ENCODE results near the gene PHACTR1. TPM values are rescaled to one million over a fixed set of nuclear protein-coding genes. Genes with fewer than 3 reads are reported as not detected.

PHACTR1 gene
- total and polyA plus RNA-seq, 2 of the 4 experiments (the other 2 are of a cell fraction) = not detected

DNA sequence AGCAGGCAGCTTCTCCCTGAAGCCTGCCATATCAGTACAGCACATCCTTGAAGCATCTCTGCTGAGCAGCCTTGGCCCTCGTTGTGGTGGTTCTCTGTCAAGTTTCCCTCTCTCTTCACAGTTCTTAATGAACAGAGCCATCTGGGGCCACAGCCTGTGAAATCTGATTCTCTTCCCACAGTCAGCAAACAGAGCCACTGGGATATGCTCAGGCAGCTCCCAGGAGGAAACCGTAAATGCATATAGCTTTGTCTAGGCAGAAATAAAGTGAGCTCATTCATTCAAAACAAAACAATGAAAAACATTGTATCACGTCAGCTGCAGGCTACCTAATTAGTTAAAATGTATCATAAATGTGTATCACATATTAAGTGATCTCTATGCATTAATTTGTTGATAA lies 531.5 kb downstream of the PHACTR1 start:
- Histone ChIP-seq H4K5ac (ENCODE audit: low read depth, low read length) (peak overlapping the region; percentile 1; the same call in 1 of the 2 replicates), H3K9me1 (ENCODE audit: insufficient read depth, low read length) (no peaks in the 10 kb centered on the region), H3K4me3 (ENCODE audit: insufficient read depth, low read depth, low read length) (no peak overlapping the region), H2AFZ (replicated peaks; ENCODE audit: low read length, poor library complexity) (peak overlapping the region; percentile 18), H3K9ac (ENCODE audit: low read depth, low read length) (no peak overlapping the region), H2AK9ac (replicated peaks; ENCODE audit: low read depth, low read length, poor library complexity) (no peak overlapping the region), H3K56ac (ENCODE audit: extremely low read depth, insufficient read depth, low read length) (no peak overlapping the region), H3K4ac (ENCODE audit: low read depth, low read length) (peak overlapping the region; percentile 12; the same call in 1 of the 2 replicates), H3K14ac (replicated peaks; ENCODE audit: low read depth, low read length) (no peak overlapping the region), H3K9me3 (ENCODE audit: control insufficient read depth, insufficient read depth, low read length) (no peaks in the 10 kb centered on the region), H2AK5ac (ENCODE audit: low read depth, low read length) (no peak overlapping the region), H3K18ac (ENCODE audit: low read depth, low read length) (peak overlapping the region; percentile 29; the same call in 1 of the 2 replicates), H3K23ac (ENCODE audit: low read depth, low read length) (no peak overlapping the region), H2BK5ac (ENCODE audit: low read depth, low read length, poor library complexity, severe bottlenecking) (peak overlapping the region; percentile 67), H3K27ac (ENCODE audit: insufficient read depth, low read length) (no peak overlapping the region), H2BK120ac (ENCODE audit: low read depth, low read length) (peak overlapping the region; percentile 25; the same call in 1 of the 2 replicates), H3K4me1 (ENCODE audit: control insufficient read depth, insufficient read depth, low read length) (peaks cover 5% of the 10 kb centered on the region; the same call in 1 of the 2 replicates), H3K27me3 (ENCODE audit: control insufficient read depth, insufficient read depth, low read length) (no peaks in the 10 kb centered on the region), H2BK15ac (ENCODE audit: low read depth, low read length) (no peak overlapping the region; the same call in 2 of the 3 replicates), H4K8ac (ENCODE audit: low read depth in 2 of 2, low read length in 2 of 2) (no peak overlapping the region), H4K91ac (ENCODE audit: insufficient read depth, low read depth, low read length) (no peak overlapping the region), H3K4me2 (ENCODE audit: low read depth, low read length) (no peak overlapping the region), H3K36me3 (ENCODE audit: control insufficient read depth, insufficient read depth, low read length) (no peaks in the 10 kb centered on the region), H3K79me1 (ENCODE audit: low read depth in 1 of 2, low read length in 2 of 2) (no peaks in the 10 kb centered on the region), H4K20me1 (ENCODE audit: insufficient read depth, low read length) (no peaks in the 10 kb centered on the region), H2BK20ac (ENCODE audit: low read depth, low read length) (no peak overlapping the region)
- TF ChIP-seq CEBPB (IDR thresholded peaks at IDR 0.05; ENCODE audit: low read depth, low read length) (no peak), FOS (IDR thresholded peaks at IDR 0.05; ENCODE audit: low read depth, low read length) (no peak), RCOR1 (IDR thresholded peaks at IDR 0.05; ENCODE audit: insufficient replicate concordance, low read length) (no peak), MAFK (IDR thresholded peaks at IDR 0.05; ENCODE audit: low read depth, low read length) (no peak), SMC3 (IDR thresholded peaks at IDR 0.05; ENCODE audit: low read depth, low read length) (no peak), MAZ (IDR thresholded peaks at IDR 0.05; ENCODE audit: borderline replicate concordance, low read depth, low read length) (no peak), NFE2L2 (IDR thresholded peaks at IDR 0.05; ENCODE audit: low read depth, low read length) (no peak), RAD21 (IDR thresholded peaks at IDR 0.05; ENCODE audit: low read length) (no peak), MXI1 (IDR thresholded peaks at IDR 0.05; ENCODE audit: borderline replicate concordance, low read depth, low read length) (no peak), POLR2A (IDR thresholded peaks at IDR 0.05; ENCODE audit: low read depth, low read length) (no peak), CHD1 (IDR thresholded peaks at IDR 0.05; ENCODE audit: low read depth, low read length) (no peak)
- TF ChIP-seq, protein P1, sequence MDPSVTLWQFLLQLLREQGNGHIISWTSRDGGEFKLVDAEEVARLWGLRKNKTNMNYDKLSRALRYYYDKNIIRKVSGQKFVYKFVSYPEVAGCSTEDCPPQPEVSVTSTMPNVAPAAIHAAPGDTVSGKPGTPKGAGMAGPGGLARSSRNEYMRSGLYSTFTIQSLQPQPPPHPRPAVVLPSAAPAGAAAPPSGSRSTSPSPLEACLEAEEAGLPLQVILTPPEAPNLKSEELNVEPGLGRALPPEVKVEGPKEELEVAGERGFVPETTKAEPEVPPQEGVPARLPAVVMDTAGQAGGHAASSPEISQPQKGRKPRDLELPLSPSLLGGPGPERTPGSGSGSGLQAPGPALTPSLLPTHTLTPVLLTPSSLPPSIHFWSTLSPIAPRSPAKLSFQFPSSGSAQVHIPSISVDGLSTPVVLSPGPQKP (IDR thresholded peaks at IDR 0.05; ENCODE audit: borderline replicate concordance, low read depth, low read length) = no peak
- TF ChIP-seq, protein P2, sequence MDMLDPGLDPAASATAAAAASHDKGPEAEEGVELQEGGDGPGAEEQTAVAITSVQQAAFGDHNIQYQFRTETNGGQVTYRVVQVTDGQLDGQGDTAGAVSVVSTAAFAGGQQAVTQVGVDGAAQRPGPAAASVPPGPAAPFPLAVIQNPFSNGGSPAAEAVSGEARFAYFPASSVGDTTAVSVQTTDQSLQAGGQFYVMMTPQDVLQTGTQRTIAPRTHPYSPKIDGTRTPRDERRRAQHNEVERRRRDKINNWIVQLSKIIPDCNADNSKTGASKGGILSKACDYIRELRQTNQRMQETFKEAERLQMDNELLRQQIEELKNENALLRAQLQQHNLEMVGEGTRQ (IDR thresholded peaks at IDR 0.05; ENCODE audit: low read depth, low read length) = no peak
- intact Hi-C loops (cut with micrococcal nuclease) (no loop called here), dilution Hi-C loops (cut with HindIII; ENCODE audit: low sequenced_read_pairs, unreplicated experiment) (no loop called here), in situ Hi-C loops (cut with MboI; ENCODE audit: low sequenced_read_pairs) (no loop called here)
- CTCF ChIA-PET = no interaction called here
- ATAC-seq (ENCODE audit: low read depth) (peak; percentile 85), DNase-seq (peak; percentile 61)
- BruUV-seq (replicated peaks) = no TSS peak
- no CpG with 5 or more reads among the region's 3 CpGs for WGBS, 2 experiments (ENCODE audit: extremely low coverage in 2 of 2, insufficient read length in 1 of 2)
- POLR2A ChIA-PET (ENCODE audit: unreplicated experiment) = no interaction called here
